GM19043 (cell line): Measurements from ENCODE around the gene EPS8.
"Not testable (repeated sequence)": the region's sequence is repeated elsewhere in the genome, so short reads cannot be mapped to it uniquely, and the experiment has no call there.

Source experiments
- ATAC-seq: cut with Tn5 transposase; IDR thresholded peaks from one replicate; pipeline ENCODE4 v1.9.1; 2021; ENCODE audit warnings: low read depth; ENCODE audit not compliant: unreplicated experiment

Gene EPS8

DNA sequence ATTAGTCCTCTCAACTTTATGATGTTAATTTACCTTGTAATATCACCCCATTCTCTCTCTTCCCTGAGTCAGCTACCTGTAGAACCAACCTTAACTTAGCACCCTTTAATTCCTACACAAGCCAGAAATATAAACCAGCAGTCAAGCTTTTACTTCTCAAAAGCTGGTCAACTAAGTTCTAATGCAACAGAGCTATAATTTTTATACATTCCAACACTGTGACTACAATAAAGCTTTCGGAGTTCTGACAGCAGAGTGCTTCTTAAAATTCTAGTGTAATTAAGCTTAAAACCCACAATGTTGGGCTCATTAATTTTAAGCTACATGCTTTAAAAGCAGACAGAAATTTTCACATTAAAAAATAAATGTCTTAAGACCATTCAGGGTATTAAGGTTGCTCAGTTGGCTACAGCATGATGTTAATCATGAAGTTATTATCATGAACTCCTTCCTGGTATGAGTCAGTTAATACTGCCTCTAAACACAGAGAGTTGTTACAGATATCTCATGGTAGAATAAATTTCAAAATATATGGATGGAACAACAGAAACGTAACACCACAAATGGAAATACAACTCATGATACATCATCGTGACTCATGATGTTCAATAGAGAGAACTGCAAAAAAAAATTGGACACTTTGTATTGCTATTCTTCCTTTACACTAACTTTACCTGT is 126.7 kb downstream of the EPS8 start:
- no peak for ATAC-seq

DNA sequence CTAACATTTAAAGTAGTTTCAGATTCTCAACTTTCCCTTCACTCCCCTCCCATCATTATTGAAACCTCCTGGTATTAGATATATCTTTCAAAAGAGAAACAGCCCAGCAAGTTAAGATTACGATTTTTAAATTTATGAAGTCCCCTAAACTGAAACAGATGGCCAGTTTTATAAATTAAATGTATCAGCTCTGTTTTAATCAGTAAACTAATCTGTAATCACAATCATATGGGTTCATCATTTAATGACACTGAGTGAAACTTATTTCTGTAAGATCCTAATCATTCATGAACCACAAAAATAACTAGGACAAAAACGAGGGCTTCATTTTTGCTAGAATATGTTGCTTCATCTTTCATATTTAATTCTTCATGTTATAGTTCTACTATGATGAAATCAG is 137.8 kb downstream of the EPS8 start:
- no peak for ATAC-seq

DNA sequence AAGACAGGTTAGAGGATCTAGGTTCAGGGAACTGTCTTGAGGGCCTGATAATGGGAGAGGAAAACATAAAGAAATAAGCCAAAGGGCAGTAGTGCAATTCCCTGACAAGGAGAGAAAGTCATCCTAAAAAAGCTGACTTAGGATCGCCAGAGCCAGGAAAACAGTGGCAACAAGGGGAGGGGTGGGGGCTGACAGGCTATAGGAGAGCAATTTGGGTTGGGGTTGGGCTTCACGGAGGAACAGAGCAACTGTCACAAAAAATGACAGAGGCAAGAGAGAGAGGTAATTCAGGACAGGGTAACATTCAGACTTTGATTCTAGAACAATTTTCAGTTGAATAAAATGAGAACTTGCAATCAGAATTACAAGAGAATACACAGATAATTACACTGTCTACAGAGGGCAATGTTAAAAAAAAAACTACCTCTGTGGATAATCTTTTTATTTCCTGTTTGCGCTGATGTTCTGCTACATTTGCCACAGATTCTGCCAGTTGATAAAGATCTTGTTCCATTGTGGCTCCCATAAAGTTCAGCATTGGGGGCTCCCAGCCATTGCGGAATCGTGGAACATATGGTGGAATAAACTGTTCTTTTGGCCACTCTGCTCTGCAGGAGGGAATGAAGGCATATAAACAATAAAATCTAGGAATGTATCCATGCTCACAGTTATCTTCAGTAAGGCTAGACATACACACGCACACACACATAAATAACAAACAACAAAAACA is 138.6 kb downstream of the EPS8 start:
- no peak for ATAC-seq

DNA sequence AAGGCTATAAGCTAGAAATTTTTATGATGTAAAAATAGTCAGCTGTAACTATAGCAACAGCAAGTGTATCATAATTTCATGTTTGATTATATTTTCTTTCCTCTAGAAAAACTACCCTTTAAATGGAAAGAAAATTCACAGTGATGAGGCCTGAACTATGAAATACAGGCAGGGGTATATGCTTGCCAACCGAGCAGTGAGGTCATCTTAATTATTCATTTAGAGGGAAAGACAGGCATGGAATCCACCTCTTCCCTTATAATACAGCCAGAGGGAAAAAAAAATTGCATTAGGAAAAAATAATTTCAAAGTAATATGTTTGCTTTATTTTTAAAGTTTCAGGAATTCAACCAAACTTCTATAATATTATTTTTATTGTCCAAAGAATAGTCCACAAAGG is 139.8 kb downstream of the EPS8 start:
- ATAC-seq: no peak

DNA sequence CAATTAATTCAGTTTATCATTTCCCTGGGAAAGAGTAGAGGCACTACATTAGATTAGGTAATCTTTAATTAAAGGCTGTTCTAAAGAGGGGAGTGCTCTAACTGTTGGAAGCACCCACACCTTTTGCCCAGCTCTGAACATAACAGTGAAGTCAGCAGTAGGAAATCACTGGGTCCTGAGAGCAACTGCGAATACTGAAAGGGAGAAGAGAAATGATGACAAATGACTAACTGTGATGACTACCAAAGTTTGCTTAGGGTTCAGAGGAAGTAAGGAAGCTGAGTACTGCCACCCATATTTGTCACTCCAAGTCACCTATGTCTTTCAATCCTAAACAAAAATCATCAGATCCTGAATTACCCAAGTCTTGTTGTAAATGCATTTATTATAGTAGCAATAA is 140.6 kb downstream of the EPS8 start:
- no peak for ATAC-seq

DNA sequence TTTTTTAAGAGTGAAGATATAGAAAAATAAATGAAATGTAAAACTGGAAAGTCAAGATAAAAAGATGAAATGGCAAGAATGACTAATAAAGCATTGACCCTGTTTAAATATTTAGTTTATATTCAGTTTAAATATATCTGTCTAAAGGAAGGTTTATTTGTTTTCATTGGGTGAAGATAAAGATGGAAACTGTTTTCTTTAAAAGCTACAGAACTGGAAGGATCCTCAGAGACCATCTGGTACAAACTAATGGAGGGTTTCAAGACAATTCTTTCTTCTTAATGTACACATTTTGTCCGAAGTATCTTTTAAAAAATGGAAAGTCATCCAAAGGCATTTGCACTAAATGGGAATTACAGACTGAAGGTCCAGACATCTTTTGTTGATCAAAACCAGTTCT is 142.6 kb downstream of the EPS8 start:
- no peak for ATAC-seq

DNA sequence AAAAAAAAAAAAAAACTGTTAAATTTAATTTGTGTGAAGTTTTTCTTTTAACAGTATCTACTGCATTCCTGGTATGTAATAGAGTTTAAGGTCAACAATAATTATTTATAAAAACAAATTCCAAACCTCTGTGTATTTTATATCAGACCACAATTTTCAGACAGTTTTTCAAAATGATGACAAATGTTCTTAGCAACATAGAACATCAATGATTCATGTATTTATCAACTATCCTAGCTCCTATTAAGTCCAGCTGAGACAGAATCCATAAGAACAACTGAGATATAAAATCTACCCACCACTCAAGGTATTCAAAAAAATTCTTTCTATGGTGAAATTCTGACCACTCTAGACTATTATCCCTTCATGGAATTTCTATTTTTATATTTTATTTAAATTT is 144.5 kb downstream of the EPS8 start:
- ATAC-seq: no peak

DNA sequence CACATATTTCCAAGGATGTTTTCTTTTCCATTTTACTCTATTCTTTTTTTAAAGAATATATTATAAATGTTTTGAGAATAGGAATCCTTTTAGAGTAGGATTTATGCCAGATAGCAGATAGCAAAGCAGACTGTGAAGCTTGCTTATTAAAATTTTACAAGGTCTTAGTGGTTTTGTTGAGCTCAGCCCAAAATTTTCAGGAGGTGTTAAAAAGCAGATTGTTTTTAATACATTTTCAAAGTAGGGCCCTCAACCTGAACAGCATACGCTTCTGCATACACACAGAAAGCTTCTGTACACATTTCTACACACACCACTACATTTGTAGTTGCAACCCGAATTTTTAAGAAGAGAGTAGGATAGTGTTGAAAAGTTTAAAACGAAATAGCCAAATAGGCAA is 151.0 kb downstream of the EPS8 start:
- no peak for ATAC-seq

DNA sequence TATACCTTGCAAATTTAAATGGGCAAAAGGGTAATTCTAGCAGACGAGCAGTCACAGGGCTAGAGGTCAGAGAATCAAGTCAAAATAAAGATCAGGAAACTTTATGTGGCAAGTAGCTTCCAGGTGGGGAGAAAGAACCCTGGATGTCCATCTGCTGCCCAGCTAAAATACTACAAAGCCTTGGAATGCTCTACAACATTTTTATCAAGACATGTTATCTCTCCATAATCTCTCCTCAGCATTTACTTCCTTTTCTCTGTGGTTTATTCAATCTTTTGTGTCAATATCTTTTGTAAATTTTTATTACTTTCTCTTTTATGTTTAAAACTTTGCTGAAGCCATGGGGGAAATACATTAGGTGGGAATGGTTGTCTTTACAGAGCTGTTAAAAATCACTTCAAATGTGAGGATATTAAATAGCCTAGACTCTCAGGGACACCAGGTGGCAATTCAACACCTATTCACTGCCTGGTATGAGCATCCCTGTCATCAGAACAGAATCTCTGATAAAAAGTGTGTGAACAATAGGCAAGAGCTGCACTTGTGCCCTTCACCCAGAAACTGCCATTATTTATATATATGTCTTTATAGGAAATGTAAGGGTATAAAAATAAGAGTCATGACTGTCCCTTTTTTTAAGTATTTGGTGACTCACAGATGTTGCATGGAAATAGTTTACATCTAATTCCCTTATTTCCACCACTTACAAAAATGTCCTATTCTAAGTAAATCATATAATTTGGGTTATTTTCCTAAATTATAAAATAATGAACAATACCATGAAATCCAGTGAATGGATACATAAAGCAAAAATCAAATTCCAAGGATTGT is 152.9 kb downstream of the EPS8 start:
- no peak for ATAC-seq

DNA sequence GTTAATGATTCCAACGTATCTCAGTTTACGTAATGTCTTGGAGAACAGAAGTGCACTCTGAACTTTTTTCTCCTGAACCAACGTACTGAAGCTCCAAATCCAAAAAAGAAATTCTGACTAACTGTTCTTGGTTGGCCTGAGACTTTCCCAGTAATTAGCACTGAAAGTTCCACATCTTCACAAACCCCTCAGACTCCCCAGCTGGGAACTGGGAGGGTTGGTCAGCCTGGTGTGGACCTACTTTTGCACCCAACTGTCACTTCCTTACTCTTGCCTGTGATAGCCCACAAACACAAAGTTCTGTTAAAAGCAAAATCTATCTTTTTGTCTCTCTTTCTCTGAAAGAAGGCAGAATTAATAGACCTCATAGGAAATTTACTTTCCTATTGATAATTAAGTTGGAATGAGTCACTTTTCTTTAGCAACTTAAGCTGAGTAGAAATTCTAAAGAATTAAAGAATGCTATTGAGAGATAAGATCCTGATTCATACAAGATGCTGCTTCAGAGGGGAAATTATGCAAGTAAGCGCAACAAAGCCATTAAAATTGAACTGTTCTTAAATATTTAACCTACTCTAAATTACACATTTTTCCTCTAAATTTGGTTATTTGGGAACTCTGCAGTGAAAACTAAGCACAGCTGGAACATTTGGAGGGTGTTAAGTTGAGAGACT is 155.0 kb downstream of the EPS8 start:
- ATAC-seq: no peak

DNA sequence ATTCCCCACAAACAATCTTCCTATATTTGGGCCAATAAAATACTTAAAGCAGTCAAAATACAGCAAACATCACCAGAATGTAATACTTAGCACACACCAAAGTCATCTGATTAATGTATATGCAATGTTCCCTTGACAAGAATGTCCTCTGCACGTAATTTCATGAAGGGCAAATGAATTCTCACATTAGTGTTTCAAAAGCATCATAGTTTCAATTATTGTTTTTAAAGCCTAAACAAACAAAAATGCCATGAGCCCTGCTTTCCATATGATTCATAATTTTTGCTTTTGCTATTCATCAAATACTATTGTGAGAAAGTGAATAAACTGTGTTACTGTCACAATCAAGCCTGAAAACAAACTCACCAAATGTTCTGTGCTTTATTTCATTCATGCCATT is 156.0 kb downstream of the EPS8 start:
- ATAC-seq: no peak

DNA sequence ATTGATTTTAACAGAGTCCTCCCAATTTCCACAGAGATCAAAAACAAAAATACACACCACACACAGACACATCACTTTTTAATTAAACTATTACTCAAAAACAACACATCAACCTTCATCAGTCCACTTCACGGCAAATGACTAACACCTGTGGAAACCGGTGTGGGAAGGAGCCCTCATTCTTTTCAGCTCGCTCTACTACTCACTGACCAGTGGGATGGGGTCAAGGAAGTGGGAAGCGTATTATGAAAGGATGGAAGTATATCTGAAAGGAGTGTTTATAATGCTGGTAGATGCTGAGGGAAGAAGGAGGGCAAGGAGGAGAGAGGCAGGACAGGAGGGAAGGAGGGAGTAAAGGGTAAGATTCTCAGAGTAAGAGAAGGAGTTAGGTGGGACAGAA is 156.5 kb downstream of the EPS8 start:
- no peak for ATAC-seq

DNA sequence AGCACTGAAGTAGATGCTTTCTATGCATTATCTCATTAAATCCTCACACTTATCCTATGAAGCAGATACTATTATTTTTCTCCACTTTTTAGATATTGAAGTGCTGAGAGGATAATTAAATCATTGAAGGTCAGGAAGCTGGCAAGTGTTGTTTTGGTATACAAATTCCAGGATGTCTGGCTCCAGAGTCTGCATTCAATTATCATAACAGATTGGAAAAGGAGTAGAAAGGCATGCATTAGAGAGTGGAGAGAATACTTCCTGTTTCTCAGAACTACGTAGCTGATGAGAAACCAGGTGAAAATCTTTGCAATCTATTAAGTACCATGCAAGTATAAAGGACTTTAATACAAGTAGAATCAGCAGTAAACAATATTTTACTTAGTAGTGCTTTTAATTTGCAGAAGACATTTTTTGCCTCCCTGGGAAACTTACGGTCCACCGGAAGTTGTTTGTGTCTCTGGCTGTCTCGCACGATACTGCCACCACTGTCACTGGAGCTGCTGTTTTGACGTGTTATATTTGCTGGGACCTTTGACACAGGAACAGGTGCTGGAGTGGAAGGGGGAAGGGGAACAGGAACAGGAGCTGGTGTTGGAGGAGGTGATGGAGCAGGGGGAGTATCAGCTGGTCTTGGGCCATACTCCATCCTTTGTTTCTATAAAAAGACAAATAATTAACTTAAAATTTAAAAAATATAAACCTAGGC is 158.0 kb downstream of the EPS8 start:
- no peak for ATAC-seq

DNA sequence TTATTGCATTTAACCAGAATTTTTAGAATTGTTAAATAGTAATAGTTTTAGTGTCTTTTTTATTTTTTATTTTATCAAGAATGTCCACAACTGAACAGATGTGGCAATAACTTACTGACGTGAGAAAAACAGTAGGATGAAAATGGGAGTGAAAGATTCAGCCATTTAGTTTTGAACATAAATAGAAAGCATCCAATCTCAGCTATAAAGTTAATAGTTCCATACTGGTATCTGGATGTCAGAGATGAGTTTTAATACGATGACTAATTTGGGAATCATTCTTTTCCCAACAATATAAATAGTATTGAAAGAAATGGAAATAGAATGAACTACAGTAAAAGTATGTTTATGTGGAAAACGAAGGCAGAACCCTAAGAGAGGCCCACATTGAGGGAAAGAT is 159.4 kb downstream of the EPS8 start:
- ATAC-seq: no peak

DNA sequence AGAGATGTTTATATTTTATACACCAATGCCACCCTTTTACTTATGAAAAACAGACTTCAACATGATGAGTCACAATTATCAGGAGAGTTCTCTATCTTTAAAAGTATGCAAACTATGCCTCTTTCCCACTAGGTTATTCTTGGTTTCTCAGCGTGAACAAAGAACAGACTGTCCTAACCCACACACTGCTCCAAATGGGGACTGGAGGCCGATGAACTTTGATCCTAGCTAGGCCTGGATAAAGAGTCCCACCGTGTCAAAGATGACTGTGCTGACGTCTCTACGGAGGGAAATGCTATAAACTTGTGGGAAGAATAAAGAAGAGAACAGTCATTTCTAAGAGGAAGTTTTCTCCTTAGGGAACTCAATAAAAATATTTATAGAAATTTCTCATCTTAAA is 160.1 kb downstream of the EPS8 start:
- ATAC-seq: peak; percentile 51

DNA sequence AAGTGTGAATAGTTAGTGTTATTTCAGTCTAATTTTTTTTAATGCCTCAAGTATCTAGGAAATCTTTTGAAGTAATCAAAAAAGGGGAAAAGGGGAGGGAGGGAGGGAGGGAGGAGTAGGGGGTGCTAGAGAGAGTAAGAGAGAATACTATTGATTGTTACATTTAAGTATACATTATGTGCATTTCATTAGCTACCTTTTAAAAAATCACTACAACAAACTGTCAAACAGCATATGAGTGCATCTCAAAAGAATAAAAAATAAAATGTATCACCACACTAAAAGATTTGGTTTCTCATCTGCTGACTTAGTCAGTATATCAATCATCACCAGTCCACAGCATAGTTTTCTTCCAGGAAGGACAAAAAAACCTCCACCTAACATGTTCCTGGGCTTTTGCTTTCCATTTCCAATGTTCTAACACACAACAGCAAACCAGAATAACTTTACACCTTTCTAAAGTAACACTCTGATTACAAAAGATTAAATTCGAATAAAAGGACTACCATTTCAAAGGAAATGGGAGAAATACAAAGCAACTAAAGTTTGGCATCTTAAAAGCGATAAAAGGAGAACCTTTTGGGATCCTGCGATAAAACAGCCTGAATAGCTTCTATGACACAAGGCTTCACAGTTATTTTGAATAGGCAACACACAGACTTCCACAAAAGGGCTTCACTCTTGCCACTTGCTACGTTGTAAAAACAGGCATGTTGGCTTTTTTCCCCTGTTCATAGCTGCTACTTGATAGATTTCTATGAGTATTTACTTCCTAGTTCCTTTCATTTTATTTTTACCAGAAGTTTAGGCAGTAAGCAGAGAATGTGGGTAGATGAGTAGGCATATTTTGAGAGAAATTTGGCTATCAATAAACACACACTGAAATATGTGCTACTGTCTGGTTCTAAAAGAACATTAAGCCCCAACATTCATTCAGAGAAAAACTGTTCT is 160.9 kb downstream of the EPS8 start:
- ATAC-seq: no peak

DNA sequence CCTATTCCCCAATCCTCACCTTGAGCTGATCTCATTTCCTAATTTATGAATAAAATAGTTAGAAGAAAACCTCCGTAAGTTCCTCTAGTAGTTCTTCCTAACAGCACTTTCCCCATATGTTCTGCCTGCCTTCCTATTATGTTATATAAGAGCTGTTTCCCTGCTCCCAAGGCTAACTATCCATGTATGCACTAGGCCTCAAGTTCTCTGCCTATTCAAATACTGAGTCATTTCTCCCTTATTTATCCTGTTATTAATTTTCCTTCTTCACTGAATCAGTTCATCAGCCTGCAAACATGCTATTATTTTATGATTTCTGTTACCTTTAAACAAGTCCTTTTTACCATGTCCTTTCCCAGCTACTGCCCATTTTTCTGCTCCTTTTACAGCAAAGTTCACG is 164.1 kb downstream of the EPS8 start:
- ATAC-seq: no peak

DNA sequence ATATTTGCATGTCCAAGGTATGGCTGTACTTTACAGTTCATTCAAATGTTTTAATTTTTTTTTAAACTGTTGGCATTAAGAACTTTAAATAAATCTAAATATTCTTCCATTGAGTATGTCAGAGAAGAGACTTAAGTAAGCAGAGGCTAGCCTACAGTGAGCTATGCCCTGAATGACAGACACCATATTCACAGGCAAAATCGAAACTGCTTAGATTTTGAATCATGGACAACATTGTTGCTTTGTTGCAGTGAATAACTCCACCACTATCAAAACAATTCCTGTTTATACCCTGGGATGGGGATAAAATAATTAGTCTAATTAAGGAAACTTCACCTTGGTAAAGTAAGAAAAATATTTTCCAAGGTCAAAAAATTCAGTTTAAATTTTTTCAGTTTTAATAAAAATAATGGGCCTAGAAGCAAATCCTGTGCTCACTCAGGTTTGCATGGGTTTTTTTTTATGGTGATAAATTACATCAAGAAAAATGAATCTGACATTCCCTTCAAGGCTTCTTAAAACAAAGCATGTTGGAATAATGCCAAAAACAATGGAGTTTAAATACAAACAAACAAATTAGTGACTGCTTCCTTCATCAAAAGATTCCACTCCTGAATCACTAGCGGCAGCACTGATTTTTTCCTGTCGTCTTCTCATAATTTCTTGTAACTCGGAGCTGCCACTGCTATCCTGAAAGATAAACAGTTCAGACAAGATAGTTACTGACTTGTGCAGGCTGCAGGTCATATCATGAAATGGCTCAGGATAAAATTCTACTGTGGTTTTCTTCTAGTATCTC is 168.2 kb downstream of the EPS8 start:
- ATAC-seq: no peak

DNA sequence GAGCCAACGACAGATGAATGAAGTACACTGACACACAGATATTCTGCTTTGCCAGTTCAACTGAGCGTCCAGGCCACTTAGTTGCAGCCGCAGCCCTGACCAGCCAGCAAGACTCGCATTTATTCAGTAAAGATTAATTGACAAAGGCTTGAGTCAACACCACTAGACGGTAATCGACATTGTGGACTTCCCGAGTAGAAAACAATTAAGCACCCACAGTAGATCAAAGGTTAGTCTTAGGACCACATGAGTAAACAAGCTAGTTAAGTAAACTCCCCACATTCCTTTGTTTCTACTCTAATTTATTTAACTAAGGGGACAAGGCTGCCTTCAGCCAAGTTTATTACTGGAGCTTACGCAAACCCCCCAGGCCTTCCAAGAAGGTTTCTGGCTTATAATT is 172.7 kb downstream of the EPS8 start:
- not testable (repeated sequence) for ATAC-seq
